ENCODE data around the gene BEST4.
"Not testable (repeated sequence)": the region's sequence is repeated elsewhere in the genome, so short reads cannot be mapped to it uniquely, and the experiment has no call there.

The BEST4 gene

GRCh38 chr1:44788120-44788860 lies at the start of gene BEST4:
Gene BEST4, minus strand, starts transcription at chr1:44788170. Its CDS starts 465 bp downstream, at chr1:44787705.
- no peak for DNase-seq

- peak; percentile 88 for DNase-seq
Observed at GRCh38 chr1:44835738-44836675, 48.0 kb upstream of the BEST4 start.

- DNase-seq = no peak
Observed at GRCh38 chr1:44834328-44834727, 46.4 kb upstream of the BEST4 start.

GRCh38 chr1:44832056-44832705 lies 44.2 kb upstream of the BEST4 start:
- no peak for DNase-seq

GRCh38 chr1:44831516-44831915 lies 43.5 kb upstream of the BEST4 start:
- no peak for DNase-seq

GRCh38 chr1:44830900-44831304 lies 42.9 kb upstream of the BEST4 start:
- DNase-seq = no peak

- DNase-seq = no peak
Observed at GRCh38 chr1:44829506-44830384, 41.8 kb upstream of the BEST4 start.

- DNase-seq = no peak
Observed at GRCh38 chr1:44828841-44829440, 41.0 kb upstream of the BEST4 start.

- no peak for DNase-seq
Observed at GRCh38 chr1:44828003-44828651, 40.2 kb upstream of the BEST4 start.

GRCh38 chr1:44827197-44828002 lies 39.4 kb upstream of the BEST4 start:
- DNase-seq = no peak

GRCh38 chr1:44826375-44827196 lies 38.6 kb upstream of the BEST4 start:
- no peak for DNase-seq

GRCh38 chr1:44824392-44824791 lies 36.4 kb upstream of the BEST4 start:
- not testable (repeated sequence) for DNase-seq

- DNase-seq = no peak
Observed at GRCh38 chr1:44822981-44823451, 35.0 kb upstream of the BEST4 start.

- DNase-seq = no peak
Observed at GRCh38 chr1:44822131-44822701, 34.2 kb upstream of the BEST4 start.

GRCh38 chr1:44821240-44821715 lies 33.3 kb upstream of the BEST4 start:
- DNase-seq = no peak

- no peak for DNase-seq
Observed at GRCh38 chr1:44820328-44821239, 32.6 kb upstream of the BEST4 start.

GRCh38 chr1:44819608-44820327 lies 31.8 kb upstream of the BEST4 start:
- DNase-seq = peak; percentile 93

Measured in stimulated activated CD4-positive, alpha-beta T cell treated with anti-CD3 and anti-CD28 coated beads, Interleukin-1b, Interleukin-23, amount 100 ng/mL, for 48 hours (primary cell).